NCI-H2107 treated with DMSO at 0.1 percent for 48 hours (cell line): ENCODE results near the gene ZNF576.
"Not testable (repeated sequence)": the region's sequence is repeated elsewhere in the genome, so short reads cannot be mapped to it uniquely, and the experiment has no call there.

Experiments
- DNase-seq: peaks from one replicate; lab custom pipeline; 2025; ENCODE audit not compliant: unreplicated experiment; lab: John Stamatoyannopoulos, UW

ZNF576 gene

DNA sequence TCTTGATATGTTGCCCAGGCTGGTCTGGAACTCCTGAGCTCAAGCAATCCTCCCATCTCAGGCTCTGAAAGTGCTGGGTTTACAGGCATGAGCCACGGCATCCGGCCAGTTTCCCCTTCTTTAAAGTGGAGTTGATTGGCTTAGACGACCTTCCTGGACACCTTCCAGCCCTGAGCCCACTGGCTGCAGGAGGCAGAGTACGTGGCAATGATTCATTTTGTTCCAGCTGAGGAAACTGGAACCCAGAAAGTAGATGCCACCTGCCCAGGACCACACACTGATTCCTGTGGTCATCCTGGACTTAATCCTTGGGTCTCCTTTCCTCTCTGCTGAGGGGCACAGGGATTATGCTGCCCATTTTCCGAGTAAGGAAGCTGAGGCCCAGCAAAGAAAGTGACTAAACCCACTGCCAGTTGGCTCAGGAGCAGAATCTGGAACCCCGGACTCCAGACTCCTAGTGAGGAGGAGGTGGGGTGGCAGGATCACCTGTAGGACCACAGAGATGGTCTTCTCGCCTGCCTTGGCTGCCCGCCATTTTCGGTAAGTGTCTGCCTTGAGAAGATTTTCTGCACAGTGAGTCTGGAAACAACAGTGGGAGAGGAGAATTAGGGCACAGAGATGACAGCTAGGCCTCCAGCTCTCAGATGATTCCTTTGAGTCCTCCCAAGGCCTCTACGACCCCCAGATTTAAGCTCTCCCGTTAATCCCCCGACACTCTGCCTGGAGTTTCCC lies 21.8 kb upstream of the ZNF576 start:
- DNase-seq, result no peak

DNA sequence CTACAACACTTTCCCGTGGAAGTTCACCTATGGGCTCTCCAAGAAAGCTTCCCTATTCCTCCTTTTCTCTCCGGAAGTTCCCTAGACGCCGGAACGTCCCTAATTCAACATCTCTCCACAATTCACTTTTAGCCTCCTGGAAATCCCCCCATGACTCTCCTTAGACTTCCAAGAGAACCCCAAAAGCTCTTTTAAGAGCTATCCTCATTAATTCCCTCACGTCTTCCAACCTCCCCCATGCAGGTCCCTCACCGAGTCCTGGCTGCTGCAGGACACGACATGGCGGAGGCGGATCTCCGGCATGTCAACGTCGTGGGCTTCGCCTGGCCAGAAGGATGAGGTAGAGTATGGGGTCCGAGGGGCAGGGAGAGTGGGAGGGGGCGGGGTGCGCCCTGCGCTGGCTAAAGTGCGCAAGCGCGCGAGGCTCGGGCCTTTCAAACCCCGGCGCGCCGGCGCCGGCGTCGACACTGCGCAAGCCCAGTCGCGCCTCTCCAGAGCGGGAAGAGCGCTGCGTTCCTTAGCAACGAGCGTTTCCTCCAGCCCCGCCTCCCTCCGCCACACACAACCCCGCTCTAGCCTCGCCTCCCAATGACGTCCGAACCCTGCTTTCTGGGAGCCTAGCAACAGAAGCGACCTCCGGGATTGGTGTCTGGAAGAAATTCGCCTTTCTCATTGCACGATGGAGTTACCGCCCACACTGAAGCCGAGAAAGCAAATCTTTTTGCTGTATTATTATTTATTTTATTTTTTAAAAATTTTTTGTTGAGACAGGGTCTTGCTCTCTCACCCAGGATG lies 21.0 kb upstream of the ZNF576 start, which contains the start of the genes PINLYP and XRCC1:
Gene PINLYP, plus strand, starts transcription at position 646 of the 795 bp plus-strand sequence. CDS start 1,391 bp downstream, outside the sequence.
Gene XRCC1, minus strand, starts transcription at position 372 of the 795 bp plus-strand sequence. Its CDS starts 69 bp downstream, at position 303.
- peak; percentile 96 for DNase-seq

DNA sequence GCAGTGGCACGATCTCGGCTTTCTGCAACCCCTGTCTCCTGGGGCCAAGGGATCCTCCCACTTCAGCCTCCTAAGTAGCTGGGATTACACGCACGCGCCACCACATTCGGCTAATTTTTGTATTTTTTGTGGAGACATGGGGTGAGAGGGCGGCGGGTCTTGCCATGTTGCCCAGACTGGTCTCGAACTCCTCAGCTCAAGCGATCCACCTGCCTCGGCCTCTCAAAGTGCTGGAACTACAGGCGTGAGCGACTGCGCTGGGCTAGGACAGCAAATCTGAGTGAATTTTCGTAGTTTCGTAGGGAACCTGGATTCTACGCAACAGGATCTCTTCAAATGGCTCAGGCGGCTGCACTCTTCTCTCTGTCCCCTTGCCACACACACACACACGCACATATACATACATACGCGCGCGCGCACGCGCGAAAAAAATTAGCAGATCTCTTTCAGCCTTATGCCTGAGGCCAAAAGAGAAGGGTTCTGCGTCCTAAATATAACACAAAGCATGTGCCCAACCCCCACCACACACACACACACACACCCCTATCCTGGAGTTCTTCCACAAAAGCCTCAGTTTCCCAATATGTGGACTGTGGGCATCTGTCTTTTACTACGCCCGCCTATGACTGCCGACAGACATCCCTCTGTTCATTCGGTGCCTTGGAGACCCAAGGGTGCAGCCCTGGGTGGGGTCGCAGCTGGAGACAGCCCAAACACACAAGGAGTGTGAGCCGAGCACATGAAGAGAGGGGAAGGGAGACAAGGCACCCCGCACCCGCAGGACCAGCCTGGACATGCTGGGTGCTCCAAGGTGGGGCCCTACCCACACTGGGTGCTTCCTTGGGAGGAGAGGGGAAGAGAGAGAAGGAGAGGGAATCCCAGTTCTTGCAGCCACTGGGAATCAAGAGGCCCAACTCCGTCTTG lies 20.2 kb upstream of the ZNF576 start:
- DNase-seq, result no peak

DNA sequence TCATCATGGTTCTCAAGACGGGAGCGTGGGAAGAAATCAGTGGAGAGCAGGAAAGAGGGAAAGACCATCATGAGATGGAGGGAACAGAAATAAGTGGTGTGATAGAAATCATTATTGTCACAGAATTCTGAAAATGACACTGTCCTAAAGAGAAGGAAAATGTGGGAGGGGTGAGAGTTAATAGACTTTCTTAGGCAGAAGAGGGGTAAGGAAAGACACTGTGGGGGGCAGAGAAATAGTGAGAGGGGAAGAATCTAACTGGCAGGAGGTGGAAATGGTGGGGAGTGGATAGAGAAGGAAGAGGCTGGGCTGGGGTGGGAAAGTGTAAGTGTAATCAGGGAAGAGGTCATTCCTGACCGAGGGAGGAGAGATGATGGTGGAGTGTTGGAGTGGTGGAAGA lies 17.6 kb upstream of the ZNF576 start:
- no peak for DNase-seq

DNA sequence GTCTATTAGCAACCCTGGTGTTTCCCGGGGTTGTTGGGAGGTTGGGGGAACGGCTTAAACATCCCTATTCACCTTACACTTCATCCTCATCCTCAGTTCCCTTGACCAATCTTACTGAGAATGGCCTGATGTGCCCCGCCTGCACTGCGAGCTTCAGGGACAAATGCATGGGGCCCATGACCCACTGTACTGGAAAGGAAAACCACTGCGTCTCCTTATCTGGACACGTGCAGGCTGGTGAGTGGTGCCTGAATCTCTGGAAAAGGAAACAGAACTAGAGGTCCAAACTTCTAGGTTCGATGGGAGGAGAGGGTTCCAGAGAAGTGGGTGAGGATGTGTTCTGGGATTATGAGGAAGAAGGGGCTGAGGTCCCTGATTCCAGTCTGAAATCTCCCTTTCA lies 14.9 kb upstream of the ZNF576 start:
- no peak for DNase-seq

DNA sequence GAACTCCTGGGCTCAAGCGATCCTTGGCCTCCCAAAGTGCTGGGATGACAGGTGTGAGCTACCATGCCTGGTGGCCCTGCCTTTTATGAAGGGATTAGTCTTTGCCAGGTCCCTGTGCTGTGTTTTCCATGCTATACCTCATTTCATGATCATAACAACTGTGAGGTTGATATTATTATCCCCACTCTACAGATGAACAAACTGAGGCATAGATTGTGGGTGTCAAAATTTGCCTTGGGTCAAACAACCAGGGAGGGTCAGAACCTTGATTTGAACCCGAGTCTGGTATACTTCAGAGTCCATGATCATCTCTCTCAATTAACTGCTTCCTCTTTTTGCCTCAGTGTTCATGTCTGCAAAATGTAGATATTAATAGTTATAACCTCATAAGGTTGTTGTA lies 13.9 kb upstream of the ZNF576 start:
- no peak for DNase-seq

DNA sequence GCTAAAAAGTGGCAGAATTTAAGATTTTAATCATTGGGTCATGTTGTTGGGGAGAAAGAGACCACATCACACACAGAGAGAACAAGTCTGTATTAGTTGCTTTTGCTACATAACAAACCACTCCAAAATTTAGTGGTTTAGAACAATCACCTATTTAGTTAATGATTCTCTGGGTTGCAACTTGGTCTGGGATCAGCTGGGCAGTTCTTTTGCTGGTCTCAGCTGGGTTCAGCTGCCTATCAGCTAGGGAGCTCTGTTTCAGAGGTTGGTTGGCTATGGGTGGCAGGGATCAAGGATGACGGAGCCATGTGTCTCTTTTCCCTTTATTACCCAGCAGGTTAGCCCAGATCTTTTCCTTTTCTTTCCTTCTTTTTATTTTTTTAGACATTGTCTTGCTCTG lies 11.9 kb upstream of the ZNF576 start:
- DNase-seq, result no peak

DNA sequence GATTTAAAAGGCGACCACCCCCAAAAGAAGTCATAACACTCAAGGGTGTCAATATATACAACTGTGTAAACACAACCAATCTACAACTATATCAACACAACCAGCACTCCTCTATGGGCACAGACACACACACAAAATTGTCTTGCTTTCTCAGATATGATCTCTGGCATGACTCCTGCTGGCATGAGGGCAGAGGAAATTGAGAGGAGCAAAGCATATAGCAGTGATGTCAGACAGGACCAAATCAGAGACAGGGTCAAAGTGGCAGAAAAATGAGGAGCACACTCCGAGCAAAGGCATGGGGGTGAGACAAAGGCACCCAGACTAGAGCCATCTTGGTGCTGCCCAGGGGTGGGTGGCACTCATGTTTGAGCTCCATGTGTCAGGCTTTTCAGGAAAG lies 10.0 kb upstream of the ZNF576 start:
- DNase-seq, result no peak

DNA sequence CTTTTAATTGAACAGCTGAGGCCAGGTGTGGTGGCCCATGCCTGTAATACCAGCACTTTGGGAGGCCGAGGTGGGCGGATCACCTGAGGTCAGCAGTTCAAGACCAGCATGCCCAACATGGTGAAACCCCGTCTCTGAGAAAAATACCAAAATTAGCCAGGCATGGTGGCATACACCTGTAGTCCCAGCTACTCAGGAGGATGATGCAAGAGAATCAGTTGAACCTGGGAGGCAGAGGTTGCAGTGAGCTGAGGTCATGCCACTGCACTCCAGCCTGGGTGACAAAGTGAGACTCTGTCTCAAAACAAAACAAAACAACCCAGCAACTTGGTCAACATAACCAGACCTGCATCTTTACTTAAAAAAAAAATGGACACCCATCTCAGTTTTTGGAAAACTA lies 9.4 kb upstream of the ZNF576 start:
- DNase-seq, result not testable (repeated sequence)

DNA sequence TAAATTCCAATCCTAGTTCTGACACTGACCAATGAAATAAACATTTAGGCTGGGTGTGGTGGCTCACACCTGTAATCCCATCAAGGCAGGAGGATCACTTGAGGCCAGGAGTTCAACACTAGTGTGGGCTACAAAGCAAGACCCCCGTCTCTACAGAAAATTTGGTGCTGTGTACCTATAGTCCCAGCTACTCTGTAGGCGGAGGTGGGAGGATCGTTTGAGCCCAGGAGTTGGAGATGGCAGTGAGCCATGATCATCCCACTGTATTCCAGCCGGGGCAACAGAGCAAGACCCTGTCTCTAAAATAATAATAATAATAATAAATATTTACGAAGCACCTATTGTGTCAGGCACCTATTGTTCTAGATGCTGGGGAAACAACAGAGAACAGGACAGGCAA lies 7.1 kb upstream of the ZNF576 start:
- DNase-seq, result no peak

DNA sequence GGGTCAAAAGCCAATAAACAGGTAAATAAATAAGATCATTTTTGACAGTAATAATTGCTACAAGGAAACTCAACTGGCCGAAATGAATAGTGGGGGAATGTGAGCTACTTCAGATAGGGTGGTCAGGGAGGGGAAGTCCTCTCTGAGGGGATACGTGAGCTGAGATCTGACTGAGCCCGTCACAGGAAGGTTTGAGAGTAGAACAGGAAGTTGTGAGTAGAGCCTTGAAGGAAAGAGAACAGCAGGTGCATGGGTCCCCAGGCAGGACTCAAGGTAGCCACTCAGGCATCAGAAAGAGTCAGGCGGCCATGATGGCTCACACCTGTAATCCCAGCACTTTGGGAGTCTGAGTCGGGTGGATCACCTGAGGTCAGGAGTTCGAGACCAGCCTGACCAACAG lies 6.7 kb upstream of the ZNF576 start:
- no peak for DNase-seq

DNA sequence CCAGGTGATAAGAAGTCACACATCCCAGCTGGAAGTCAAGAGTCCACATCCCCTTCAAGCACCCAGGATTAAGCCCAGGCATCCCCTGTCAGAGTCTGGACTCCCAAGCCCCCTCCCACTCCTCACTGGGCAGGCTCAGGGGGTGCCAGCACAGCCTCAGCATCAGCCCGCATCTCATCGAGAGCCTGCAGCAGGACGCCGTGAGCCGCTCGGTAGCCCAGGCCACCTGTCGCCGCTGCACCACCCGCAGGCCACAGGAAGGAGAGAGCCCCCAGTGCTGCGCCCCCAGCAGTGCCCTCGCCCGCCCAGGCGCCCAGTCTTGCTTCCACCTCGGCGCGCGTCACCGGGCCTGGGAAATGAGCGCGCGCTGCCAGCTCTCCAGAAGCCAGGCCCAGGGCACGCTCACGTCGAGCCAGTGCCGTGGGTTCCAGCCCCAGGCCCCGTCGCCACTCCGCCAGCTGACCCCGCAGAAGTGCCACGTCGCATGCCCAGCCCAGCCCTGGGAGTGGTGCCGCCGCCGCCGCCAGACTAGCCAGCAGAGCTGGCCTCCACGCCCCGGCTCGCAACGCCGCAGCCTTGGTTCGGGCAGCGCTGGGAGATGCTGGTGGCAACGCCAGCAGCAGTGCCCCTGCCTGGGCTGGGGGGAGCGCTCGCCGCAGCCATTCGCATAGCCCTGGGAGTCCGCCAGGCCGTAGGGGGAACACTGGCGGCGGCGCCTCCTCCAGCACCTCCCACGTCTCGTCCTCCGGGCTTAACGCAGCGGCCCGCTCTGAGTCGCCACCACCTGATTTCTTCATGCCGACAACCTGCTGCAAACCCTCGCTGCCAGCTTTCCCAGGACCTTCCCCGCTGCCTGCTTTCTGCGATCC lies 4.3 kb upstream of the ZNF576 start:
- no peak for DNase-seq

DNA sequence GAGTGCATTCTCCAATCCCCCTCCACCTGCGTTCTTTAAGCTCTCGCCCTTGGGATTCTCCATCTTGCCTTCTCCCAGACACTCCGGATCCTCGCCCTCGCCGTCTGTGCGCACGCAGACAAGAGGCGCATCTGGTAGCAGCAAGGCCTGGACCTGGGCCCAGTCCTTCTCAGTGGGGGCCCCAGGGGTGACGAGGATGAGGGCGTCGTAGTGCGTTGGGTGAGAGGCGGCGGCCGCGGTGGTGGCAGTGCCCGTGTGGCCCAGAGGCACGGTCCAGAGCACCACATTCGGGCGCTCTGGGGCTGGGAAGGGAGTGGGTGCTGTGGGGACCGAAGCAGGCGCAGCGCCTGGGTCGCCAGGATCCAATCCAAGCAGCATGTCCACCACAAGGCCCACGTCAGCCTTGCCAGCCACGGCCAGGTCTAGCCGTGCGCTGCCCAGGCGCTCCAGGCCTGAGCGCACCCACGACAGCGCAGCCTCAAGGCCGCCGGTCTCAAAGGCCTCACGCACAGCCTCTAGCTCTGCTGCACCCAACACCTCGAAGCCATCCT lies 3.5 kb upstream of the ZNF576 start:
- DNase-seq, result no peak

DNA sequence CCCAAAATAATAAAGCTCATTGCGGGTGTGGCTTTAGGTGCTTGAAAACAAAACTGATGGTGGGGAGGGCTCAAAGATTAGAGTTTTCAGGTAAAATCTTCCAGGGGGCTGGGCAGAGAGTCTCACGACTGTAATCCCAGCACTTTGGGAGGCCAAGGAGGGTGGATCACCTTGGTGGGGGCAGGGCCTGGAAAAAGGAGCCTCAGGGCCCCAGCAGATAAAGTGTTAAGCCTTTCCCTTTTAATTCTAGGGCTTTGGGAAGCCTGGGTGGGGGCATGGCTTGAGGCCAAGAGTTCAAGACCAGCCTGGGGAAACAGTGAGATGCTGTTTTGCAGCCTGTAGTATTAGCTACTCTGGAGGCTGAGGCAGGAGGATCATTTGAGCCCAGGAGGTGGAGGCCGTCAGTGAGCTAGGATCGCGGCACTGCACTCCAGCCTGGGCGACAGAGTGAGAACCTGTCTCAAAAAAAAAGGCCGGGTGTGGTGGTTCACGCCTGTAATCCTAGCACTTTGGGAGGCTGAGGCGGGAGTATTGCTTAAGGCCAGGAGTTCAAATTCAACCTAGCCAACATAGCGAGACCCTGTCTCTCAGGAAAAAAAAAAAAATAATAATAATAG lies 2.2 kb upstream of the ZNF576 start:
- no peak for DNase-seq

DNA sequence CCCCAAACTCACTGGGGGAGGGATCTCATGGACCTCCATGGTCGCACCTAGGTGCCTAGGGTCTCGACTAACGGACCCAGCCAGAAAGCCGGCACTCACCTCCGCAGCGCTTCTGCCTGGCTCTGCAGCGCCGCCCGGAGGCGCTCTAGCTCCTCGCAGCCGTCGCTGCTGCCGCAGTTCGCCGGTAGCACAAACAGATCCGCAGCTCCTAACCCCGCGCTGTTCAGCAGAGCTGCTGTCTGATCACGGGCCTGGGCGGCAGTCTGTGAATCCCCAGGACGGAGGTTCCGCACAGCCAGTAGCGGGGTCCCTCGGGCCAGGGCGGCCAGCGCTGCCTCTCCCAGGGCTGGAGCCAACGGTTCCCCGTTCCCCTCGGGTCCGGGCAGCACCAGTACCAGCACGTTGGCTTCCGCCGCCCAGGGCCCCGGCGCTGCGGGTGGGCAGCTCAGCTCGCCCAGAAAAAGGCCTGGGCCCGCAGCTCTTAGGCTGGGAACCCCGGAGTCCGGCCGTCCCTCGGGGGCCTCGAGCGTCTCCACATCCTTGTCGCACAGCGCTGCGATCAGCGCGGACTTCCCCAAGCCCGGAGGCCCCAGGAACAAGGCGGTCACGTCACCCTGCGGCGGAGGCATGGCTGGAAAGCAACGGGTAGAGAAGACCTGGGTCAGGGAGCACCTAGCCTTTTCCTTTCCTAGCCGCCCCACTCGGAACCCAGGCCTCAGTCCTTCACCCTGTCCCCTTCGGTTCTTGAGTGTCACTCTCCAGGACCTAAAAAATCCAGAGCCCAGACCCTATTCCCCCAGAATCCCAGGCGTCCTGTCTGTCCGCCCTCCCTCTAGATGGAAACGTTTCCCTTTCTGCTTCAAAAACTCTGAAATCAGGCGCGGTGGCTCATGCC lies 1.4 kb upstream of the ZNF576 start:
- DNase-seq, result peak; percentile 27

DNA sequence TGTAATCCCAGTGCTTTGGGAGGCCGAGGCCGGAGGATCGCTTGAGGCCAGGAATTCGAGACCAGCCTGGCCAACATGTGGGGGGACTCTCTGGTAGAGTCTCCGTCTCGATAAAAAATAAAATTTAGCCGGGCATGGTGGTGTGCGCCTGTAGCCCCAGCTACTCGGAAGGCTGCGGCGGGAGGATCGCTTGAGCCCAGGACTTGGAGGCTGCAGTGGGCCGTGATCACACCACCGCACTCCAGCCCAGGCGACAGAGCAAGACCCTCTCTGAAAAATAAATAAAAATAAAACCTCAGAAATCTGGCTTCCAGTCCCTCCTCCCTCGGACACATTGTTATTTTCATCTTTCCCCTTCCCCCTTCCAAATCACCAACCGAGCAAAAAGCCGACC lies 793 bp upstream of the ZNF576 start:
- no peak for DNase-seq

DNA sequence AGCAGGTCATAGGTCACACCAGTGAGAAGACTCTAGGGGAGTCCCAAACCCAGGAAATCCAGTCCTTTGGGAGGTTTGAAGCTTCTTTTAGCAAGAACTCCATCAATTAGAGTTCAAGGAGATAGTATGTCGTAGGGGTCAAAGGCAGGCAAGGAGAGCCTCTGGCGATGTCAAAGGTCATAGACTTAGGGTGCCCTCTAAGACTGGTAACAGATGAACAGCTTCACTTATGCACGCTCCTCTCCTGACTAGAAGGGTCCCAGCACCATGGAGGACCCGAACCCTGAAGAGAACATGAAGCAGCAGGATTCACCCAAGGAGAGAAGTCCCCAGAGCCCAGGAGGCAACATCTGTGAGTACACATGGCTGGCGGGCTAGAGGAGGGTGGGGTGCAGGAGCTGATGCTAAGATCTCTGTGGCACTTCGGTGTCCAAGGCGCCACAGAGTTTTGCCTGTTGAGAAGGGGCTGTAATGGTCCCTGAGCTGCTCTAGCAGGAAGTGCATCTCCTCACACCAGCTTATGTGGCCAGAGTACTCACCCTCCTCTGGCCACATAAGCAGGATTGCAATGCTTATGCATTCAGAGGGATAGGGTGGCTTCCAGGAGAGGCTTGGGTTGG lies 557 bp downstream of the ZNF576 start:
- no peak for DNase-seq

DNA sequence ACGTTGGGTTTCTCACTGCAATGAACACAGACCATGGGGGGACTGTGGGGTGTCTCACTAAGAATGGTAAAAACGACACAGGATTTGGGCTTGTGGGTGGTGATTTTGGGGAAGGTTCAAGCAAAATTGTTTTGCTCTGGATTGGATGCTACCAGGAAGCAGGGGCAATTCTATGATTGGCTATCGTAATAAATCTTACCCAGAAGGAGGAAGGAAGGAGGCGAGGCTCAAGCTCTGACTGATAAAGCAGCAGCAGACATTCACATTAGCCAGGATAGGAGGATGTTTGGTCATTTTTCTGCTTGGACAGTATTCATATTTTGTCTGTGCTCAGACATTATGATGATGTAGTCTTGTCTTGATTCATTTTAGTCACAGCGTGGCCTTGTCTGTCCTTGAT lies 1.5 kb downstream of the ZNF576 start:
- no peak for DNase-seq
